Measurements from ENCODE around the gene NSMF. TPM values are rescaled to one million over a fixed set of nuclear protein-coding genes. Genes with fewer than 3 reads are reported as not detected.

Gene NSMF
- total and polyA plus RNA-seq, 10 of the 15 experiments (the other 5 are each of a cell fraction or from before 2014, with no cell fraction given) = 0.13 to 44.3 (median 13.4) TPM

DNA sequence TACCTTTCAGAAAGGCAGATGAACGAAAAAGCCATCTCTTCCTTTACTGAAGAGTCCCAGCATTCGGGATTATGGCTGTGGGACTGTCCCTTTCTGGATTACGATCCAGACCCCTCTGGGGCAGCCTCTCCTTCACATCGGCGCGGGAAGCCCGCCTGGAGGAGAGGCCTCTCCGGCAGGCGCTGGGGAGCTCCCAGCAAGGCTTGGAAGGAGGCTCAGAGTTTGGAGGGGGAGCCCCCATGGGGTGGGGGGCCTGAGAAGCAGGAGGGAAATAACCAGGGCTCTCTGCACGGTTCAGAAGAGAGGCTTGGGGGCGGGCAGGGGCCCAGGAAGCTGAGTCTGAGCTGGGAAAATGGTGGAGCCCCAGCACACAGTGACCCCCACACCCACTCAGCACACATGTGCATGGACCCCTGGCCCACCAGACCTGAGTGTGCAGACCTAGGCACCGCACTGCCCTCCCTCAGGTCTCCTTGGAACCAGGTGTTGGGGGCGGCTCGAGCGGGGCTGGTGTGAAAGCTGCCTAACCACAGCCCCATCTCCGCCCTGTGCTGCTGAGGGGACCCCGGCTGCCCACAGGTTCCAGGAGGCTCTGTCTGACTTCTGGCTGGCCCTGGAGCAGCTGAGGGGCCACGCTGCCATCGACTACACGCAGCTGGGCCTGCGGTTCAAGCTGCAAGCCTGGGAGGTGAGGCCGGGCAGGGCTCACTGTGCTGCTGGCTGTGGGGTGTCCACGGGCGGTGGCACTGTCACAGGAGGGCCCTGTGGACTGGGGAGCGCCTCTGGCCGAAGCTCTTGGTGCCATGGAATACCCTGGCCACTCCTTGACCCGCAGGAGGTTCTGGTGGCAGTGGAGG lies 31.5 kb downstream of the NSMF start:
- no peaks in the 10 kb centered on the region for H3K9me3 ChIP-seq (replicated peaks; ENCODE audit: control insufficient read depth, insufficient read depth, low read length)
- no peaks in the 10 kb centered on the region for H4K20me1 ChIP-seq (ENCODE audit: control insufficient read depth, insufficient read depth)
- BruUV-seq (replicated peaks) = no TSS peak
- CTCF ChIA-PET = interaction anchor here (1.3 kb wide), 1 partner anchor 17 kb away, joined by 5 read pairs; no protein-coding TSS in a partner anchor
- H3K36me3 ChIP-seq (ENCODE audit: control insufficient read depth in 2 of 2, insufficient read depth in 2 of 2, low read length in 1 of 2) = no peaks in the 10 kb centered on the region
- no peak overlapping the region for H2AFZ ChIP-seq (ENCODE audit: control insufficient read depth, low read depth, low read length)
- POLR2A ChIA-PET = interaction anchor here (1.4 kb wide), 1 partner anchor 125 kb away, joined by 3 read pairs; the partner anchor contains the start of gene NRARP
- FAIRE-seq (no peak), DNase-seq (ENCODE audit: low read depth, low spot score) (no peak), ATAC-seq (no peak)
- no peak overlapping the region for H3K9ac ChIP-seq (ENCODE audit: control insufficient read depth, insufficient read depth, low read length)
- H3K27ac ChIP-seq (ENCODE audit: control insufficient read depth, insufficient read depth) = no peak overlapping the region
- WGBS (ENCODE audit: insufficient coverage, insufficient replicate concordance, low lambda C conversion rate, missing lambda C conversion rate) = 62% methylated on average over 27 of the region's 27 CpGs
- no peak for TF ChIP-seq ZNF207 (IDR thresholded peaks at IDR 0.05; ENCODE audit: borderline replicate concordance)
- no peak for TF ChIP-seq PAX8 (IDR thresholded peaks at IDR 0.05)
- TF ChIP-seq, protein P1, sequence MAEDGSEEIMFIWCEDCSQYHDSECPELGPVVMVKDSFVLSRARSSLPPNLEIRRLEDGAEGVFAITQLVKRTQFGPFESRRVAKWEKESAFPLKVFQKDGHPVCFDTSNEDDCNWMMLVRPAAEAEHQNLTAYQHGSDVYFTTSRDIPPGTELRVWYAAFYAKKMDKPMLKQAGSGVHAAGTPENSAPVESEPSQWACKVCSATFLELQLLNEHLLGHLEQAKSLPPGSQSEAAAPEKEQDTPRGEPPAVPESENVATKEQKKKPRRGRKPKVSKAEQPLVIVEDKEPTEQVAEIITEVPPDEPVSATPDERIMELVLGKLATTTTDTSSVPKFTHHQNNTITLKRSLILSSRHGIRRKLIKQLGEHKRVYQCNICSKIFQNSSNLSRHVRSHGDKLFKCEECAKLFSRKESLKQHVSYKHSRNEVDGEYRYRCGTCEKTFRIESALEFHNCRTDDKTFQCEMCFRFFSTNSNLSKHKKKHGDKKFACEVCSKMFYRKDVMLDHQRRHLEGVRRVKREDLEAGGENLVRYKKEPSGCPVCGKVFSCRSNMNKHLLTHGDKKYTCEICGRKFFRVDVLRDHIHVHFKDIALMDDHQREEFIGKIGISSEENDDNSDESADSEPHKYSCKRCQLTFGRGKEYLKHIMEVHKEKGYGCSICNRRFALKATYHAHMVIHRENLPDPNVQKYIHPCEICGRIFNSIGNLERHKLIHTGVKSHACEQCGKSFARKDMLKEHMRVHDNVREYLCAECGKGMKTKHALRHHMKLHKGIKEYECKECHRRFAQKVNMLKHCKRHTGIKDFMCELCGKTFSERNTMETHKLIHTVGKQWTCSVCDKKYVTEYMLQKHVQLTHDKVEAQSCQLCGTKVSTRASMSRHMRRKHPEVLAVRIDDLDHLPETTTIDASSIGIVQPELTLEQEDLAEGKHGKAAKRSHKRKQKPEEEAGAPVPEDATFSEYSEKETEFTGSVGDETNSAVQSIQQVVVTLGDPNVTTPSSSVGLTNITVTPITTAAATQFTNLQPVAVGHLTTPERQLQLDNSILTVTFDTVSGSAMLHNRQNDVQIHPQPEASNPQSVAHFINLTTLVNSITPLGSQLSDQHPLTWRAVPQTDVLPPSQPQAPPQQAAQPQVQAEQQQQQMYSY (CRISPR knock-in tag; IDR thresholded peaks at IDR 0.05) = no peak
- TF ChIP-seq, protein P2, sequence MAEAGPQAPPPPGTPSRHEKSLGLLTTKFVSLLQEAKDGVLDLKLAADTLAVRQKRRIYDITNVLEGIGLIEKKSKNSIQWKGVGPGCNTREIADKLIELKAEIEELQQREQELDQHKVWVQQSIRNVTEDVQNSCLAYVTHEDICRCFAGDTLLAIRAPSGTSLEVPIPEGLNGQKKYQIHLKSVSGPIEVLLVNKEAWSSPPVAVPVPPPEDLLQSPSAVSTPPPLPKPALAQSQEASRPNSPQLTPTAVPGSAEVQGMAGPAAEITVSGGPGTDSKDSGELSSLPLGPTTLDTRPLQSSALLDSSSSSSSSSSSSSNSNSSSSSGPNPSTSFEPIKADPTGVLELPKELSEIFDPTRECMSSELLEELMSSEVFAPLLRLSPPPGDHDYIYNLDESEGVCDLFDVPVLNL (IDR thresholded peaks at IDR 0.05; ENCODE audit: low read depth, low read length) = no peak
- no peak for TF ChIP-seq SMAD1 (IDR thresholded peaks at IDR 0.05; ENCODE audit: low read depth, partially characterized antibody)
- no peak for TF ChIP-seq RAD51 (IDR thresholded peaks at IDR 0.05)
- TF ChIP-seq GABPA (IDR thresholded peaks at IDR 0.05; ENCODE audit: low read depth) = no peak
- TF ChIP-seq NR2C1 (IDR thresholded peaks at IDR 0.05) = no peak
- TF ChIP-seq ZZZ3 (IDR thresholded peaks at IDR 0.05; ENCODE audit: control insufficient read depth, insufficient read length, low read depth) = no peak
- TF ChIP-seq, protein P3, sequence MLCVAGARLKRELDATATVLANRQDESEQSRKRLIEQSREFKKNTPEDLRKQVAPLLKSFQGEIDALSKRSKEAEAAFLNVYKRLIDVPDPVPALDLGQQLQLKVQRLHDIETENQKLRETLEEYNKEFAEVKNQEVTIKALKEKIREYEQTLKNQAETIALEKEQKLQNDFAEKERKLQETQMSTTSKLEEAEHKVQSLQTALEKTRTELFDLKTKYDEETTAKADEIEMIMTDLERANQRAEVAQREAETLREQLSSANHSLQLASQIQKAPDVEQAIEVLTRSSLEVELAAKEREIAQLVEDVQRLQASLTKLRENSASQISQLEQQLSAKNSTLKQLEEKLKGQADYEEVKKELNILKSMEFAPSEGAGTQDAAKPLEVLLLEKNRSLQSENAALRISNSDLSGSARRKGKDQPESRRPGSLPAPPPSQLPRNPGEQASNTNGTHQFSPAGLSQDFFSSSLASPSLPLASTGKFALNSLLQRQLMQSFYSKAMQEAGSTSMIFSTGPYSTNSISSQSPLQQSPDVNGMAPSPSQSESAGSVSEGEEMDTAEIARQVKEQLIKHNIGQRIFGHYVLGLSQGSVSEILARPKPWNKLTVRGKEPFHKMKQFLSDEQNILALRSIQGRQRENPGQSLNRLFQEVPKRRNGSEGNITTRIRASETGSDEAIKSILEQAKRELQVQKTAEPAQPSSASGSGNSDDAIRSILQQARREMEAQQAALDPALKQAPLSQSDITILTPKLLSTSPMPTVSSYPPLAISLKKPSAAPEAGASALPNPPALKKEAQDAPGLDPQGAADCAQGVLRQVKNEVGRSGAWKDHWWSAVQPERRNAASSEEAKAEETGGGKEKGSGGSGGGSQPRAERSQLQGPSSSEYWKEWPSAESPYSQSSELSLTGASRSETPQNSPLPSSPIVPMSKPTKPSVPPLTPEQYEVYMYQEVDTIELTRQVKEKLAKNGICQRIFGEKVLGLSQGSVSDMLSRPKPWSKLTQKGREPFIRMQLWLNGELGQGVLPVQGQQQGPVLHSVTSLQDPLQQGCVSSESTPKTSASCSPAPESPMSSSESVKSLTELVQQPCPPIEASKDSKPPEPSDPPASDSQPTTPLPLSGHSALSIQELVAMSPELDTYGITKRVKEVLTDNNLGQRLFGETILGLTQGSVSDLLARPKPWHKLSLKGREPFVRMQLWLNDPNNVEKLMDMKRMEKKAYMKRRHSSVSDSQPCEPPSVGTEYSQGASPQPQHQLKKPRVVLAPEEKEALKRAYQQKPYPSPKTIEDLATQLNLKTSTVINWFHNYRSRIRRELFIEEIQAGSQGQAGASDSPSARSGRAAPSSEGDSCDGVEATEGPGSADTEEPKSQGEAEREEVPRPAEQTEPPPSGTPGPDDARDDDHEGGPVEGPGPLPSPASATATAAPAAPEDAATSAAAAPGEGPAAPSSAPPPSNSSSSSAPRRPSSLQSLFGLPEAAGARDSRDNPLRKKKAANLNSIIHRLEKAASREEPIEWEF (IDR thresholded peaks at IDR 0.05; ENCODE audit: insufficient replicate concordance, low read depth, low read length) = no peak
- H3K79me2 ChIP-seq (ENCODE audit: control insufficient read depth, insufficient read depth, low read length) = peaks cover under 1% of the 10 kb centered on the region; the same call in 1 of the 2 replicates
- SMC1A ChIA-PET (ENCODE audit: uncharacterized antibody, unreplicated experiment) = no interaction called here
- H3K4me2 ChIP-seq (ENCODE audit: control insufficient read depth, insufficient read depth) = no peak overlapping the region
- in situ Hi-C loops (cut with MboI) = no loop called here
- H3K27me3 ChIP-seq (replicated peaks in 1 of 2; ENCODE audit: control insufficient read depth in 2 of 2, insufficient read depth in 2 of 2, low read length in 1 of 2) = no peaks in the 10 kb centered on the region; a peak in 2 of 4 replicates
- H3K4me3 ChIP-seq = no peak overlapping the region
- RAD21 ChIA-PET (ENCODE audit: unreplicated experiment) = no interaction called here
- intact Hi-C loops (cut with micrococcal nuclease; ENCODE audit: unreplicated experiment) = loop anchor here (10.0 kb wide), 1 partner anchor 107 kb away; no protein-coding TSS in a partner anchor
- H3K4me1 ChIP-seq (ENCODE audit: control insufficient read depth, insufficient read depth, low read length) = peaks cover 6% of the 10 kb centered on the region; the same call in 1 of the 2 replicates
